NT2/D1 (cell line): ENCODE measurements around the gene RUNX2.

Source experiments
- SUZ12 ChIP-seq: IDR thresholded peaks from 2 replicates; pipeline ENCODE4 v1.6.1; 2011; ENCODE audit not compliant: insufficient read length, insufficient read depth; ENCODE audit errors: extremely low read depth
- ZNF274 ChIP-seq: IDR thresholded peaks from 2 replicates; pipeline ENCODE4 v1.6.1; 2011; ENCODE audit warnings: mild to moderate bottlenecking, low read depth, low read length

DNA sequence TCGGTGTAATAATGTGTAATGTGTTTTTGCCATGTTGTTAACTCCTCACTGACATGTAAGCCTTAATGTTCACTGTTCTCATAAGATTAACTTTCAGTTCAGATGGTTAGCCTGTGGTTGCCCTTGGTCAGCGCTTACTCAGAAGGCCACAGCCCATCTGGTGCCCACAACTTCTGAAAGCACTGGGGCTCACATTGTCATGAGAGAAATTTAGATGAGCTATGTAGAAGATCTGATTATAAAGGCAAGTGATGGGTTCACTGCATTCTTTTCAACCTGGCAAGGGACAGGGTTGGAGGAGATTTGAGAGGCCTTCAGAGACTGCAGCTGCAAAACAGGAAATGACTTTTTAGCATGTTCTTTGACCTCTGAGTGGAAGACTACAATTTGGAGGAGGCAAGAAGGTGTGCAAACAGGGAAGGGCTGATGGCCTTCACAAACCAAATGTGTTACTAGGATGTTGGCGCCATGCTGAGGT is 291.9 kb downstream of the RUNX2 start:
- TF ChIP-seq ZNF274 (no peak), SUZ12 (no peak)
